Activated CD4-positive, alpha-beta T cell treated with anti-CD3 and anti-CD28 coated beads, Interleukin-2, amount 50 U/mL, for 48 hours (primary cell): ENCODE measurements around the gene PRDM13.
"Not testable (repeated sequence)": the region's sequence is repeated elsewhere in the genome, so short reads cannot be mapped to it uniquely, and the experiment has no call there.

ENCODE experiments used
- DNase-seq, 2 experiments: peaks; one replicate each; pipeline ENCODE4 v3.0.0-alpha.2; 2020

PRDM13 gene

DNA sequence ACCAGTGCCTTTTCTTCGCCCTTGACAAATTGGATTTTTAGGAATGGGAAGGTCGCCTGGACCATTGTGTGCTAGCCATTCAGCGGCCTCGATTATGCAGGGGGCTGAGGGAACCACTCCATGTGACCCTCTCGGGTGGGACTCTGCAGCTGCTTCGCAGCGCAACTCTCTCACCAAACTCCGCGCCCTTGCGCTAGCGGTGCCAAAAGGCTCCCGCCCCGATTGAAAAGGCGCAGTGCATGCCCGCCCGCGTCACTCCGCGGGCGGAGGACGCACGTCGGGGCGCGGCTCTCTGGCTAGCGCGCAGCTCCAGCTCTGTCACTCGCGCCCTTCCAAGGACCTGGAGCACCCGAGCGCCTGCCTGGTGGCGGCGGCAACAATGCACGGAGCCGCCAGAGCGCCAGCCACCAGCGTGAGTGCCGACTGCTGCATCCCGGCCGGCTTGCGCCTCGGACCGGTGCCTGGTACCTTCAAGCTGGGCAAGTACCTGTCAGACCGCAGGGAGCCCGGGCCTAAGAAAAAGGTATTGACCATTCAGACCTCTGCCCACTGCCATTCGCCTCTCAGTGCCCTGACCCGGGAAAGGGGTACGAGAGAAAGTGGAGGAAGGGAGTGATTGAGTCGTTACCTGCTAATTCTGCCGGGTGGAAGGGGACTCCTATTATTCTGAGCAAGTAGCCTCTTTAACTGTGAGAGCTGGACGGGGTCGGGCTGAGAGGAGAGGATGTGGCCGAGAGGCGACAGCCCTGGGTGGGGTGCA, at the start of gene PRDM13:
PRDM13 (plus strand) TSS at position 178 of the 760 bp plus-strand sequence; CDS start at position 380, 202 bp downstream.
- no peak for DNase-seq

DNA sequence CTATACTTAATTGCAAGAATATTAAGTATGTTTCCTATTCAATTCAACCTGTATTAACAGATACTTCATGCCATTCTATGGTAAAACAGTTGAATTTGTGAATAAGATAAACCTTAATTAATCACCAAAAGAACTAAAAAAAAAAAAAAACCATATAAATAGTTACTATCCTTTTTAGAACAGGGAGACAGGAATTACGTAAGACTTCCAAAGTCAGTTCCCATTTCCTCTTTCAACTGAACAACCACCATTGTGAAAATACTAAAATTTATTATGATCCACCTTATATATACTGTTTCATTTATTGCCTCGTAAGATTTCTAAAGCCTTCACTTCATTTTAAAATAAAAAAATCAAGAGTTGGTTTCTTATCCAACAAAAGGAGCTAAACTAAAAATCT, 47.6 kb upstream of the PRDM13 start:
- DNase-seq: no peak

DNA sequence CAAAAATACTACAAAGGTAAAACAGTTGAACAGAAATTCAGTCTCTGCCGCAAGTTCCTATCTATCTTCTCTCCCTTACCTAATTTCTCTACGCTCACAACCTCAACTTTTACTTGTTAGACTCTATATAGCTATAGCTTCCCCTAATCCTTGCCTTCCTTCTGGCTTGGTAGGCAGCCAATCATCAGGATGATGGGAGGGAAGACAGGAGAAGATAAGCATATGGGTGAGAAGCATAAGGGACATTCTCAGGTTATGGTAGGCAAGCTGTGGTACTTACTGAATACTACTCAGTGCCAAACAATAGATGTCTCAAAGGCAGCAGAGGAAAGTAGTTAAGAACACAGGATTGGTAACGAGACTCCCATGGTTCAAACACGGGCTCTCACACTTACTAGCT, 46.0 kb upstream of the PRDM13 start:
- no peak for DNase-seq

DNA sequence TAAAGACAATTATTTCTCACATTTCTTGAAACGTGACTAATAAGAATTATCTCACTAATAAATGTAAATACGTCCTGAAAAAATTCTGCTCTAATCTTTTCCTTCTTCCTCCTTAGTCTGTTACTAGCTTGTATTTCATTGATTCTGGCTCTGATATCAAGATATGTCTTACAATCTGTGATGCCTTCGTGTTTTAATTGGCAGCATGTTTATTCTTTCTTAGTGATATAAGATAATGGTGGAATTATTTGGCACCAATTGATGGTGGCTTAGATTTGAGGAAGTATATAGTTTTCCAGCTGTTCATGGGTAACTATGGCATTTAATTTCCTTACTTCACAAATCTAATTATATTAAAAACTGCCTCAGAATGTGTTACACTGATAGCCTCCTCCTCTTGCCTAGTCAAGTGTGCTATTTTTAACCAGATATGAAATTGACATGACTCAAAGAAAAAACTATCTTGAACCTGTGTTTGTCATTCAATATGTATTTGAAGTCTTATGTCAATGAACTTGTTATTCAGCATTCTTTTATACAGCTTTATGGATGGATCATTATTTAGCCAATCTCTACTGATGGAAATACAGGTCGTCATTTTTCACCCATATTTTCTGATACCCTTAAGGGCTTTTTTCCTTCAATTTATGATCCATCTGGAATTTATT, 43.4 kb upstream of the PRDM13 start:
- no peak for DNase-seq

DNA sequence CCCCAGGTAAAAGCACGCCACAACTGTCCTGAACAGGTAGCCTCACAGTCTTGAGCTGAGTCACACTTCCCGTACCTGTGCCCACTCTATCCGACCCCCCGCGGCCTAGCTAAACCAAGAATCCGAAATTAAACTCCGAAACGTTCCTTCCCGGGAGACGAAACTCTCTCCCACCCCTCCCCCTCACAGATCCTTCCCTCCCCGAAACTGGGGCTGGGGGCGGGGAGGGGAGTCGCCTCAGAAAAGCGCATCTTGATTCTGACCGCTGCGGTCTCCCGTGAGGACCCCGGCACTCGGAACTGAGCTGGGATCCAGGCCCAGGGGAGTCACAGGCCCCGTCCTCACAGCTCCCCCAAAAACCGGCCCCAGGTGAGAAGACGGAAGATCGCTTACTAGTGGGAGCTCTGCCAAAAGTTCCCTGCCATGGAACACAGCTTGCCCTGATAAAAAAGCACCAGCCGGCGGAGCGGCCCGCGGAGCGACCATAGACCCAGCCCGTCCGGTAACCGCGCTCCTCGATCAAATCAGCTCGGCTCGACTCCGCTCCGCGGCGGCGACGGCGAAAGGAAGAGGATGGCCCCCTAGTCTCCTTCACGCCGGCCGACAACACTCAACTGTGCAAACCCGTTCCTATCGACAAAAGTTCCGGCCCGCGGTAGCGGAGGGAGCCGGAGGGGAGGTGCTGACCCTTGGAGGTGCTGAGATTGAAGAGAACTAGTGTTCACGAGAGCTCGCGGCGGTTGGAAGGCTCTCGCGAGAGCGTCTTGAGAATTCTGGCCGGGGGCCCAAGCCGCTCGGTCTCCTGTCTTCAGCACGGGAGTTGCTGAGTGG, 38.3 kb upstream of the PRDM13 start, which contains the start of gene CCNC:
CCNC (minus strand) TSS at position 558 of the 831 bp plus-strand sequence; CDS start at position 425, 133 bp downstream.
- peak; percentile 91 to 93 for DNase-seq

DNA sequence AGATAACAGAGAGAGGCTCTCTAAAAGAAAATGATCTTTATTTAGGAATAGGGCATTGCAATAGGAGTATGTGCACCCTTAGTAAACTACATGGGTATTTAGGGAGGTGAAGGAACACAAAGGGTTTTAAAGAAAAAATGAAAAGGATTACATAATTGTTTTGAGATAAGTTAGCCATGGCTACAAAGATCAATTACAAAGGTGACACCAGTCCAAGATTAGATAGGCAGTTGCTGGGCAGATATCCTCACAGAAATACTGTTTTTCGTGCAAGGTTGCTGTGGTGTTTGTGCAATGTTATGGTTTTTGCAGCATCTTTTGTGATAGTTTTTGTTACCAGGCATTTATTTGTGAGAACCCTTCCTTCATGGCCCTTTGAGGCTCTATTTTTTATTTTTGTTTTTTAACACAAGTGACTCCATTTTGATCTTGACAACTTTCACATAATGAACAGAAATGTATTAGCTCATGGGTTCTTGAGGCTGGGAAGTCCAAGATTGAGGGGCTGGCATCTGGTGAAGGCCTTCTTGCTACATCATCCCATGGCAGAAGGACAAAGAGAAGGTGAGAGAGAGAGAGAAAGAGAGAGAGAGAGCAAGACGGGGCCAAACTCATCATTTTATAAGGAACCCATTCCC, 32.5 kb upstream of the PRDM13 start:
- DNase-seq: no peak

DNA sequence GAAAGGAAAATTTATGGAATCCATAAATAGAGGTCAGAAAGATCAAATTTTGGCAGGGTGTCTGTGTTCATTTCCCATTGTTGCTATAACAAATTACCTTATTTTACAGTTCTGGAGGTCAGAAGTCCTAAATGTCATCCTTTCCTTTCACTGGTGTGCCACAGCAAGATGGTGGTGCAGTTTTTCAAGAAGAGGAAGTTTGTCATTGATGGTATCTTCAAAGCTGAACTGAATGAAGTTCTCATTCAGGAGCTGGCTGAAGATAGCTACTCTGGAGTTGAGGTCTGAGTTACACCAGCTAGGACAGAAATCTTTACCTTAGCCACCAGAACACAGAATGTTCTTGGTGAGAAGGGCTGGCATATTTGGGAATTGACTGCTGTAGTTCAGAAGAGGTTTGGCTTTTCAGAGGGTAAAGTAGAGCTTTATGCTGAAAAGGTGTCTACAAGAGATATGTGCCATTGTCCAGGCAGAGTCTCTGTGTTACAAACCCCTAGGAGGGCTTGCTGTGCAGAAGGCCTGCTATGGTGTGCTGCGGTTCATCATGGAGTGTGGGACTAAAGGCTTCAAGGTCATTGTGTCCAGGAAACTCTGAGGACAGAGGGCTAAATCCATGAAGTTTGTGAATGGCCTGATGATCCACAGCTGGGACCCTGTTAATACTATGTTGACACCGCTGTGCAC, 30.9 kb upstream of the PRDM13 start:
- no peak for DNase-seq

DNA sequence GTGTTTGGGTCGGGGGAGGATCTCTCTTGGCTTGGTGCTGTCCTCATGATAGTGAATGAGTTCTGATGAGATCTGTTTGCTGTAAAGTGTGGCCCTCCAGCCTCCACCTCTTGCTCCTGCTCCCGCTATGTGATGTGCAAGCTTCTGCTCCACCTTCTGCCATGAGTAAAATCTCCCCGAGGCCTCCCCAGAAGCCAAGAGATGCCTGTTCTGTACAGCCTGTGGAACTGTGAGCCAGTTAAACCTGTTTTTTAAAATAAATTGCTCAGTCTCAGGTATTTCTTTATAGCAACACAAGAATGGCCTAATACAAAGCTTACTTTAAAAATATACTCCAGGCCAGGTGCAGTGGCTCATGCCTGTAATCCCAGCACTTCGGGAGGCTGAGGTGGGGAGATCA, 26.9 kb upstream of the PRDM13 start:
- DNase-seq: no peak

DNA sequence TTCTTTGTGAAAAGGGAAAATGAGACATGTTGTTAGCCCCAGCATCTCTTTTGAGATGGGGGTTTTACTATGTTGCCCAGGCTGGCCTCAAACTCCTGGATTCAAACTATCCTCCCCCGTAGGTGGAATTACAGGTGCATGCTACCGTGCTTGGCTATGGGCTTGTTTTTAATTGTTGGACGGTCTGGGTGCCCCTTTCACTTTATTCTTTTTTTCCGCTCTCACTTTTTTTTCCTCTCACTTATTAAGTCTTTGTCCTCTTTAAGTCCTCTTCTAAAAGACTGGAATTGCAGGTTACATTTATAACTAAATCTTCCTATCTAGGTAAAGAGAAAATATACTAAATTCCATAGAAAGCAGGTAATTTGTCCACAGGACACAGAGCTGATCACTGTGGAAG, 18.8 kb upstream of the PRDM13 start:
- DNase-seq: no peak

DNA sequence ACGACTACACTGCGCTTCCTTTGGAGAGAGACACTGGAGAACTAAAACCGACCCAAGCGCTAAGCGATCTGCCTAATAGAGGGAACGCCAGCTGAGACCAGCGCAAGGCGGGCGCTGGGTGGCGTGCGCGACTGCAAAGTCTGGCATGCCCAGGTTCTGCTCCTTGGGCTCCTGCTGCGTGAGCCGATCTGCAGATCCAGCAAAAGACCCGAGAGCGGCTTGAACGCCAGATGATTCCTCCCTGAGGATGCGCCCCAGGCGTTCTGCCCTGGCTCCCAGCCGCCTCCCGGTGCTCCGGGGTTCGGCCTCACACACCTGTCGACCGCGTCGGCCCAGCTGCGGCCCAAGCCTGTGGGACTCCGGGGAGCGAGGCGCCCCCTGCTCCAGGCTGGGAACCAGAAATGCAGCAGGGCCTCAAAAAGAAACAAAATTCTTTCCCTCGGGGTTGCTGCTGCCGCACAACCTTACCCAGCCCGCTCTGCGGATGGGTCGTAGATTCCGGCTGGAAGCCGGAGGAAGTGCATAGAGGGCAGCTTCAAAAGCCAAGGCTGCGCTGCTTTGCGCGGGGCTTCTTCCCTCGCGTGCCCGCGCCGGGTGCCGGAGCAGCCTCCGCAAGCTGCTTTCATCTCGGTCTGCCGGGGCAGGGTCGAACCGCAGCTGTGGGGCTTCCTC, 17.9 kb upstream of the PRDM13 start:
- peak; percentile 67 to 77 for DNase-seq

DNA sequence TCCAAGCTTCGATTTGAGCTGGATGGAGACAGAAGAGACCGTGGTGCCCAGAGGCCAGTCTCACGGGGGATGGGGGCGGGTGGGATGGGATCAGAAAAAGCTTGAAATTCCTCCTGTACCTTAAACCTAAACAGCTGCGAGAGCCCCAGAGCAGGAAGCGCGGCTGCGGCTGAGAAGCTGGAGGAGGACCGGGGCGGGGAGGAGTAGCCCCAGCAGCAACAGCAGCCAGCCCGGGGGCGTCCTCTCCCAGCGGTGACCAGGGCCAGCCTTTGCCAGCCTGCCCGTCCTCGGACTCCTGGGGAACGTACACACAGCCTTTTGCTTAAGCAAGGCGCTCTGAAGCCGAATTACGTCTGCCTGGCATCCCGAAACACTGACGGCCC, 17.4 kb upstream of the PRDM13 start:
- DNase-seq: peak in 1 of 2 experiments; percentile 19

DNA sequence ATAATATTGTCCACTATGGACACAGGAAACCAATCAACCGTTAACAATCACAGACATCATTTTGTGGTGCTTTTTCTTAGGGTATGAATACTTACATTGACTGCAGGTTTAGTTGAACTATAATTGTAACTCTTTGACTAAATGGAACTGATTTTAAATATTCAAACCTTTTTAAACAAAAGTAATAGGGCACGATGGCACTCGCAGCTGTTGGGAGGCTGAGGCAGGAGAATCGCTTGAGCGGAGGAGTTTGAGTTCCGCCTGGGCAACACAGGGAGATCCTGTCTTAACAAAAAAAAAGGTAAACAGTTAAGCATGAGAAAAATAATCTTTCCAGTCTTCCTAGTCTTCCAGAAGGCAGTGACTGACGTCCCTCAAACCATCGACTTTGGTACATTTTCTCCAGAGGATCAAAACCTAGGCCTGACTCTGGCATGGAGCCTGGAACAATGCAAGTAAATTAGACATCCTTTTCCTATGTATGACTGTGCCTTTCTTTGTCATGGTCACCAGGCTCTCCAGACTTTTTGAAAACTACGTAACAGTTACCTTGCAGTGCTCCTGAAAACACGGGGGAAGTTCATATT, 16.6 kb upstream of the PRDM13 start:
- no peak for DNase-seq

DNA sequence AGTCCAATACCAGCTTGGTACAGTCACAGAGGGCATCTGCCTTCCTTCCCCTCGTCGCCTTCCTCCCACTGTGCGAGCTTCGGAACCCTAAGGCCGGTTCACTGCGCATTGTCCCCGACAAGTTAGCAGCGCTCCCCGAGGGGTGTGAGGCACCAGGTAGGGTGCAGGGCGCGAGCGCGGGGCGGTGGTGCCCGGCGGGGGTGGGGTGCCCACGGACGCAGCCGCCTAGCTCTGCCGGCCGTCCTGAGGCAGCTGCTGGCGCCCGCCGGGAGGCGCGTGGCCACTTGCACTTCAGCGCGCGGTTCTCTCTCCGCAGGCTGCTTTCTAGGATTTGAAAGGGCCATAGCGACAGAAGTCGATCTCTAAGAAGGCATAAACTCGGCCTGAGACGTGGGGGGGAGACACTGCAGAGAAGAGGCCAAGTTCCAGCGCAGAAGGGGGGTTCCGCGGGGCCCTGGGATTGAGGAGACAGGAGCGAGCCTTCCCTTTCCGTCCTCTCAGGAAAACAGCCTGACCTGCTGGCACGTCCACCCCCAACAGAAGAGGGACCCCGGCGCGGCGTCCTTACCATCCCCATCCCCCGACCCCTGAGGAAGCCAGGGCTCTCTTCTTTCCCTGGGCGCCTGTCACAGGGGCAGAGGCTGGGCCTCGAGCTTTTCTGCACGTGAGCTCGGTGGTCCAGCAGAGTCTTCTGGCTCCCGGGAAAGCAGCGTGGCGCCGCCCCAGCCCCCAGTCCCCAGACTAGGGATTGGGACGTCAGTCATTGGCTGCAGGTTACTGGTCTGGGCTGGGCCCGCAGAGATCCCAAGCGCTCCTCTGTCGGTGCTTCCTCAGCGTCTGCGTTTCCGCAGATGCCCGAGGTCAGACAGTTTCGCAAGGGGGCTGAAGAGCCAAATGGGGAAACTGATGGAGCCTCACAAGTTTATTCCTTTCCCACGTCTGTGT, 15.6 kb upstream of the PRDM13 start:
- peak in 1 of 2 experiments; percentile 8 for DNase-seq

DNA sequence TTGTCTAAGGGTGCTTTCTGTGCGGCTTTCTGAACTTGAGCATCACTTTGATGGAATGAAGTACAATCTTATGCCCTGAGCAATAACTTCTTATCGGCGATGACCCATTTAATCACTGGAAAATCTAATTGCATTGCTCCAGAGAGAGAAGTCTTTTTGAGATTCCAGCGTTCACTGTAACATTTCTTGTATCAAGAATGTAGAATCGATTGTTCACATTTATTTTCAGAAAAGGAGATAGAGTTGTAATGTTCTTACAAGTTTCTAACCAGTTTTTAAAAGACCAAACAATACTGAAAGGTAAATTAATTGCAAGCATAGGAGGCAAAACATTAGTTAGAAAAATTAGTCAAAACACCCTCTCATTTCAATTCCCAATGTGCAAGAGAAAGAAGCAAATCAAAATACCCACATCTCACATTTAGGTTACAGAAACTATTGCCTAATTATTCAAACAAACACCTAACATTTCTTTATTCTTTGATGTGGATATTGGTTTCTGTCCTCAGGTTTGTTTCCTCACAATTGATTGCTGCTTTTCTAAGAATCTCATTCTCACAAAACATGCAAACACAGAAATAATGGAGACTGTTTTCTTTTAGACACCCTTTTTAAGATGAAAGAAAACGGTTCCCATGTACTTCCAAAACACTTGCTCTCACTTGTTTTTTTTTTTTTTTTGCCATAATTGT, 14.8 kb upstream of the PRDM13 start:
- no peak for DNase-seq

DNA sequence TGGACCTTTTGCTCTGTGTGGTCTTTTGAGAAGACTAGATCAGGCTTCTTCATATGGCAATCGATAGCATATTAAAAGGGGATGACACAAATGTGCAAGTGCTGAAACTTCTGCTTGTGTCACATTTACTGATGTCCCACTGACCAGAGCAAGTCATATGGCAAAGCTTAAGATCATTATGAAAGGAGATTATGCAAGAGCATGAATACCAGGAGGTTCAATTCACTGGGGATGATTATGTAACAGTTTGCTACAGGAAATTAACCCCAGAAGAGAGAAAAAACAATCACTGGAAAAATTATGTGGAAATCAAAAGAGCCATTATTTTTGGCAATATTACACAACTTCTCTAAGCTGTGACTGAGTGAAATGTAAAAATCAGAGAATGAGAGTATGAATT, 13.7 kb upstream of the PRDM13 start:
- DNase-seq: no peak

DNA sequence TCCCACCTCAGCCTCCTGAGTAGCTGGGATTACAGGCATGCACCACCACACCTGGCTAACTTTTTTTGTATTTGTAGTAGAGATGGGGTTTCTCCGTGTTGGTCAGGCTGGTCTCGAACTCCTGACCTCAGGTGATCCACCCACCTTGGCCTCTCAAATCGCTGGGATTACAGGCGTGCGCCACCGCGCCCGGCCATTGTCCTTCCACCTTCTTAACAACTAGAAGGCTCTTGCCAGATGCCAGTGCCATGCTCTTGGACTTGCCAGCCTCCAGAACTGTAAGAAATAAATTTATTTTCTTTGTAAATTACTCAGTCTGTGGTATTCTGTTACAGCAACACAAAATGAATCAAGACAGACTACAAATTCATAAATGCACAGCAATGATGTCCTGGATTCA, 11.9 kb upstream of the PRDM13 start:
- DNase-seq: not testable (repeated sequence)

DNA sequence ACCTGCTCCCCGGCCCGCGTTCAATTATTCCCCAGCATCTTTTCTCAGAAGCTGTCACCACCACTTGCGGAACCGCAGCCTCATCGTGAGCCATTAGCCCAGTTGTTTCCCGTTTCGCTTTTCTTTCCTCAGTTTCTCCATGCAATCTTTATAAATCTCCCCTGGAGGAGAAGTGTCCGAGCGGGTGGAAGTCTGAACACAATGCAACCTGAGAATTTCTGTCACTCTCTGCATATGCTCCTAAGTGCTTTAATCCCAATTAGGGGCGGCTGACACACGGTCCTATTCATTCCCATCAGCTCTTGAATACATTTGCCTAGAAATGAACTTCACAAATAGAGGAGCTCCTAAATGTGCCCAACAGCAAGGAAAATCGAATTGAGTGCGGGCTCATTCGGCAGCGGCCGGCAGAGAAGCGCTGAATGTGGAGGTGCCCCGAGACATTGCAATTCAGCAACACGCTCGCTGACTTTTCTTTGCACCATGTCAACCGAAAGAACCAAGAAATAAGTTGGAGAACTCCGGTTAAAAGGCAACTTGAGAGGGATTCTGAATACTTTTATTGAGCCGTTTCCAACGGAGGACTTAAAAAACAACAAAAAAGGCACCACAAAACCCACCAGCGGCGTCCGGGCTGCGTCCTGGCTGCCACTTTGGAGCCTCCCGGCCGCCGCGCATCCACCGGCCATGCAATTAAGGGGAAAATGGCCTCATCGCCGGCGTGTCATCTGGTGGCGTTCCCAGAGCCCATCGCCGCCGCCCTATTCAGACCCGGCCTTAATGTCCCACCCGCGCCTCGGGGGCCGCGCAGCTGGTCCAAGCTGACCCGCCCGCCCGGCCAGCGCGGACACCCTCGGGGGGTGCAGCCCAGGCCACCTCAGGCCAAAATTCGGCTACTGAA, 3.9 kb upstream of the PRDM13 start:
- DNase-seq: peak in 1 of 2 experiments; percentile 16

DNA sequence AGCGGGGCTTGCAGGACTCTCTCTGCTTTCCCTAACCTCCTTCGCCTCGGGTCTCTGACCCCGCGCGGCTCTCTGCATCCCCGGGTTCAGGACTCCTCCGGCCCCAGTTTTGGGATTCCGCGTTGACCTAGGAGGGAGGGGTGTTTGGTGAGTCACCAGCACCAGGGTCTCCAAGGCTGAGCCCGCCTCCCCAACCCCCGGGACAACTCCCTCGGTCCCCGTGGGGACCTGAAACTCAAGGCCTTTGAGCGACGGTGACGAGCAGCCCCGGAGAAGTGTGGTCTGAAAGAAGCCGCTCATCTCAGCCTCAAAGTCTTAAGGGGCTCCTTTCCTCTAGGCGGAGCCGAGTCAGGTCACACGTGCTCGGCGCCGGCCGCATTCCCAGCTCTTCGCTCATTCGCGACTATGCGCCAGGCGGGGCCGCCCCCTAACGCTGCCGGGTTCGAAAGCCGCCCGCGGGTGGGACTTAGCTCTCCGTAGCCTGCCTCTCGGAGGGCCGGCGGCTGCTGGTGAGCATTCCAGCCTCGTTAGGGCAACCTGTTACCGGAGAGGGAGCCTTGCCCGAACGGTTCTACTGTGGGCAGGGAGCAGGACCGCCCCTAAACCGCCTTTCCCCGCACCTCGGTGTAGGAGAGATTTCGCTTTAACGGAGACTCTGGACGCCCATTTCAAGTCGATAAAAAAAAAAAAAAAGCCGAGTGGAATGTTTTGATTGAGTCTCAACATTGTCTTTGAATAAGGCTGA, 3.0 kb upstream of the PRDM13 start:
- peak in 1 of 2 experiments; percentile 39 for DNase-seq
